ENCODE data around the gene MAP4K3. TPM values are rescaled to one million over a fixed set of nuclear protein-coding genes. Genes with fewer than 3 reads are reported as not detected.

Gene MAP4K3
- total and polyA plus RNA-seq, 2 of the 8 experiments (the other 6 are each of a cell fraction or from before 2014, with no cell fraction given) = 11.4 to 63.0 TPM

GRCh38 chr2:39381653-39382052, 55.4 kb downstream of the MAP4K3 start (continued):
- TF ChIP-seq, protein P1, sequence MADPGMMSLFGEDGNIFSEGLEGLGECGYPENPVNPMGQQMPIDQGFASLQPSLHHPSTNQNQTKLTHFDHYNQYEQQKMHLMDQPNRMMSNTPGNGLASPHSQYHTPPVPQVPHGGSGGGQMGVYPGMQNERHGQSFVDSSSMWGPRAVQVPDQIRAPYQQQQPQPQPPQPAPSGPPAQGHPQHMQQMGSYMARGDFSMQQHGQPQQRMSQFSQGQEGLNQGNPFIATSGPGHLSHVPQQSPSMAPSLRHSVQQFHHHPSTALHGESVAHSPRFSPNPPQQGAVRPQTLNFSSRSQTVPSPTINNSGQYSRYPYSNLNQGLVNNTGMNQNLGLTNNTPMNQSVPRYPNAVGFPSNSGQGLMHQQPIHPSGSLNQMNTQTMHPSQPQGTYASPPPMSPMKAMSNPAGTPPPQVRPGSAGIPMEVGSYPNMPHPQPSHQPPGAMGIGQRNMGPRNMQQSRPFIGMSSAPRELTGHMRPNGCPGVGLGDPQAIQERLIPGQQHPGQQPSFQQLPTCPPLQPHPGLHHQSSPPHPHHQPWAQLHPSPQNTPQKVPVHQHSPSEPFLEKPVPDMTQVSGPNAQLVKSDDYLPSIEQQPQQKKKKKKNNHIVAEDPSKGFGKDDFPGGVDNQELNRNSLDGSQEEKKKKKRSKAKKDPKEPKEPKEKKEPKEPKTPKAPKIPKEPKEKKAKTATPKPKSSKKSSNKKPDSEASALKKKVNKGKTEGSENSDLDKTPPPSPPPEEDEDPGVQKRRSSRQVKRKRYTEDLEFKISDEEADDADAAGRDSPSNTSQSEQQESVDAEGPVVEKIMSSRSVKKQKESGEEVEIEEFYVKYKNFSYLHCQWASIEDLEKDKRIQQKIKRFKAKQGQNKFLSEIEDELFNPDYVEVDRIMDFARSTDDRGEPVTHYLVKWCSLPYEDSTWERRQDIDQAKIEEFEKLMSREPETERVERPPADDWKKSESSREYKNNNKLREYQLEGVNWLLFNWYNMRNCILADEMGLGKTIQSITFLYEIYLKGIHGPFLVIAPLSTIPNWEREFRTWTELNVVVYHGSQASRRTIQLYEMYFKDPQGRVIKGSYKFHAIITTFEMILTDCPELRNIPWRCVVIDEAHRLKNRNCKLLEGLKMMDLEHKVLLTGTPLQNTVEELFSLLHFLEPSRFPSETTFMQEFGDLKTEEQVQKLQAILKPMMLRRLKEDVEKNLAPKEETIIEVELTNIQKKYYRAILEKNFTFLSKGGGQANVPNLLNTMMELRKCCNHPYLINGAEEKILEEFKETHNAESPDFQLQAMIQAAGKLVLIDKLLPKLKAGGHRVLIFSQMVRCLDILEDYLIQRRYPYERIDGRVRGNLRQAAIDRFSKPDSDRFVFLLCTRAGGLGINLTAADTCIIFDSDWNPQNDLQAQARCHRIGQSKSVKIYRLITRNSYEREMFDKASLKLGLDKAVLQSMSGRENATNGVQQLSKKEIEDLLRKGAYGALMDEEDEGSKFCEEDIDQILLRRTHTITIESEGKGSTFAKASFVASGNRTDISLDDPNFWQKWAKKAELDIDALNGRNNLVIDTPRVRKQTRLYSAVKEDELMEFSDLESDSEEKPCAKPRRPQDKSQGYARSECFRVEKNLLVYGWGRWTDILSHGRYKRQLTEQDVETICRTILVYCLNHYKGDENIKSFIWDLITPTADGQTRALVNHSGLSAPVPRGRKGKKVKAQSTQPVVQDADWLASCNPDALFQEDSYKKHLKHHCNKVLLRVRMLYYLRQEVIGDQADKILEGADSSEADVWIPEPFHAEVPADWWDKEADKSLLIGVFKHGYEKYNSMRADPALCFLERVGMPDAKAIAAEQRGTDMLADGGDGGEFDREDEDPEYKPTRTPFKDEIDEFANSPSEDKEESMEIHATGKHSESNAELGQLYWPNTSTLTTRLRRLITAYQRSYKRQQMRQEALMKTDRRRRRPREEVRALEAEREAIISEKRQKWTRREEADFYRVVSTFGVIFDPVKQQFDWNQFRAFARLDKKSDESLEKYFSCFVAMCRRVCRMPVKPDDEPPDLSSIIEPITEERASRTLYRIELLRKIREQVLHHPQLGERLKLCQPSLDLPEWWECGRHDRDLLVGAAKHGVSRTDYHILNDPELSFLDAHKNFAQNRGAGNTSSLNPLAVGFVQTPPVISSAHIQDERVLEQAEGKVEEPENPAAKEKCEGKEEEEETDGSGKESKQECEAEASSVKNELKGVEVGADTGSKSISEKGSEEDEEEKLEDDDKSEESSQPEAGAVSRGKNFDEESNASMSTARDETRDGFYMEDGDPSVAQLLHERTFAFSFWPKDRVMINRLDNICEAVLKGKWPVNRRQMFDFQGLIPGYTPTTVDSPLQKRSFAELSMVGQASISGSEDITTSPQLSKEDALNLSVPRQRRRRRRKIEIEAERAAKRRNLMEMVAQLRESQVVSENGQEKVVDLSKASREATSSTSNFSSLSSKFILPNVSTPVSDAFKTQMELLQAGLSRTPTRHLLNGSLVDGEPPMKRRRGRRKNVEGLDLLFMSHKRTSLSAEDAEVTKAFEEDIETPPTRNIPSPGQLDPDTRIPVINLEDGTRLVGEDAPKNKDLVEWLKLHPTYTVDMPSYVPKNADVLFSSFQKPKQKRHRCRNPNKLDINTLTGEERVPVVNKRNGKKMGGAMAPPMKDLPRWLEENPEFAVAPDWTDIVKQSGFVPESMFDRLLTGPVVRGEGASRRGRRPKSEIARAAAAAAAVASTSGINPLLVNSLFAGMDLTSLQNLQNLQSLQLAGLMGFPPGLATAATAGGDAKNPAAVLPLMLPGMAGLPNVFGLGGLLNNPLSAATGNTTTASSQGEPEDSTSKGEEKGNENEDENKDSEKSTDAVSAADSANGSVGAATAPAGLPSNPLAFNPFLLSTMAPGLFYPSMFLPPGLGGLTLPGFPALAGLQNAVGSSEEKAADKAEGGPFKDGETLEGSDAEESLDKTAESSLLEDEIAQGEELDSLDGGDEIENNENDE (IDR thresholded peaks at IDR 0.05; ENCODE audit: insufficient replicate concordance, low read length) = no peak
